Stimulated activated CD4-positive, alpha-beta T cell treated with anti-CD3 and anti-CD28 coated beads, Interleukin-1b, Interleukin-23, amount 100 ng/mL, for 48 hours (primary cell): ENCODE measurements around the gene USP5.
A peak's percentile ranks its signal among the peaks of the same experiment; 100 is the strongest.
"Not testable (repeated sequence)": the region's sequence is repeated elsewhere in the genome, so short reads cannot be mapped to it uniquely, and the experiment has no call there.

Experiments
- DNase-seq: peaks from one replicate; pipeline ENCODE4 v3.0.0-alpha.2; 2020

The USP5 gene

DNA sequence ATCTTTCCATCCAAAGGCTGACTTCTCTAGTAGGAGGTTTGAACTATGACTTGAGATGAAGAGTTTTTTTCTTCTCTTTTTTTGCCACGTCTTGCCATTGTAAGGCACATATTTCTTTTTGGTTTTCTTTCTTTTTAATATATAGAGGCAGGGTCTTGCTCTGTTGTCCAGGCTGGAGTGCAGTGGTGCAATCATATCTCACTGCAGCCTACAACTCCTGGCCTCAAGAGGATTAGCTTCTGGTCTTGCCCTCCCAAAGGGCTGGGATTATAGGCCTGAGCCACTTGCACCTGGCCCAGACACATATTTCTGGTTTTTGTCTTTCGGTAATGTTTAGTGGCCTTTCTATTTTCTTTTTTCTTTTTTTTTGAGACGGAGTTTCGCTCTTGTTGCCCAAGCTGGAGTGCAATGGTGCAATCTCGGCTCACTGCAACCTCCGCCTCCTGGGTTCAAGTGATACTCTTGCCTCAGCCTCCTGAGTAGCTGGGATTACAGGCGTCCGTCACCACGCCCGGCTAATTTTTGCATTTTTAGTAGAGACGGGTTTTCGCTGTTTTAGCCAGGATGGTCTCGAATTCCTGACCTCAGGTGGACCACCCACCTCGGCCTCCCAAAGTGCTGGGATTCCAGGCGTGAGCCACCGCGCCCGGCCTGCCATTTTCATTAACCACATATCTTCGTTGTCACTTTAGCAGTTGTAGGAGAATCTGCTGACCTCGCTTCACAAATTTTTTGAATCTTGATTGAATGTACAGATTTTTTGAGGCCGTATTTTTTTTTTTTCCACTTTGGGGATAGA, 38.0 kb downstream of the USP5 start:
- not testable (repeated sequence) for DNase-seq

- peak; percentile 98 for DNase-seq
Observed at GRCh38 chr12:6890789-6891645, 39.1 kb downstream of the USP5 start.

GRCh38 chr12:6891646-6892001, 39.7 kb downstream of the USP5 start:
- DNase-seq: no peak

DNA sequence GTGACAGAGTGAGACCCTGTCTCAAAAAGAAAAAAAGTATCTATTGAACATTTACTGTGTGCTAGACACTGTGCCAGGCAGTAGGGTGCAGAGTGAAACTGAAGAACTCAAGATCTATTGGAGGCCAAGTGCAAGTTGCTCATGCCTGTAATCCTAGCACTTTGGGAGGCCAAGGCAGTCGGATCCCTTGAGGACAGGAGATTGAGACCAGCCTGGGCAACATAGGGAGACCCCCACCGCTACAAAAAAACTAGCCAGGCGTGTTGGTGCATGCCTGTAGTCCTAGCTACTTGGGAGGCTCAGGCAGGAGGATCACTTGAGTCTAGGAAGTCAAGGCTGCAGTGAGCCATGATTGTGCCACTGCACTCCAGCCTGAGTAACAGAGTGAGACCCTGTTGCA, 40.7 kb downstream of the USP5 start:
- not testable (repeated sequence) for DNase-seq

- DNase-seq: no peak
Observed at GRCh38 chr12:6894321-6894720, 42.4 kb downstream of the USP5 start.

GRCh38 chr12:6896846-6897435, 45.0 kb downstream of the USP5 start:
- DNase-seq: no peak

DNA sequence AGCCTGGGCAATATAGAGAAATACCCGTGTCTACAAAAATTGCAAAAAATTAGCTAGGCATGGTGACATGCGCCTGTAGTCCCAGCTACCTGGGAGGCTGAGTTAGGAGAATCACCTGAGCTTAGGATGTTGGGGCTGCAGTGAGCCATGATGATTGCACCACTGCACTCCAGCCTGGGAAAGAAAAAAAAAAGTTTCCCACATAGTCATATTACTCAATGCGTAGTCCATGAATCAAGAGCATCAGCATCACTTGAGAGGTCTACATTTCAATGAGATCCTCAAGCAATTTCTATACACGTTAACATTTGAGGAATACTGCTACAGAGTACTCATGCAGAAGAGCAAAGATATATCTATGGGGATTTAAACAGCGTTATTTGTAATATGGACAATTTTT, 47.5 kb downstream of the USP5 start:
- no peak for DNase-seq

DNA sequence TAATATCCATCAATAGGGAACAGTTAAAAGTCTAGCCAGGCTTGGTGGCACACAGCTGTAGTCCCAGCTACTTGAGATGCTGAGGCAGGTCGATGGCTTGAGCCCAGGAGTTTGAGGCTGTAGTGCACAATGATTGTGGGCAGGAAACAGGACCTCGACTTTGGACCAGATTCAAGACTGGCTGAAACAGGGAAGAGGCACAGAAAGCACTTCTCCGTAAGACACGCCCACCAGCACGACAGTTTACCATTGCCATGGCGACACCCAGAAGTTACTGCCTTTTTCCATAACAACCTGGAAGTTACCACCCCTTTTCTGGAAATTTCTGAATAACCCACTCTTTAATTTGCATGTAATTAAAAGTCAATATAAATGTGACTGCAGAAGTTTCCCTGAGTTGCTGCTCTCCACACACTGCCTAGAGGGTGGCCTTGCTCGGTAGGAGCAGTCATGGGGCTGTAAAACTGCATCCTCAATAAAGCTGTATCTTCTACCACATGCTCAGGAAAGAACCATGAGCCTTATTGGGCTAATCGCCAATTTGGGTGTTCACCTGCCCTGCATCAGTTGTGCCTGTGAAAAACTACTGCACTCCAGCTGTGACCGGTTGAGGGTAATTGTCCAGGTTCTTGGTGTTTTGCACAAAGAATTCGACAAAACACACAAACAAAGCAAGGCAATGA, 48.0 kb downstream of the USP5 start:
- DNase-seq: peak; percentile 27

DNA sequence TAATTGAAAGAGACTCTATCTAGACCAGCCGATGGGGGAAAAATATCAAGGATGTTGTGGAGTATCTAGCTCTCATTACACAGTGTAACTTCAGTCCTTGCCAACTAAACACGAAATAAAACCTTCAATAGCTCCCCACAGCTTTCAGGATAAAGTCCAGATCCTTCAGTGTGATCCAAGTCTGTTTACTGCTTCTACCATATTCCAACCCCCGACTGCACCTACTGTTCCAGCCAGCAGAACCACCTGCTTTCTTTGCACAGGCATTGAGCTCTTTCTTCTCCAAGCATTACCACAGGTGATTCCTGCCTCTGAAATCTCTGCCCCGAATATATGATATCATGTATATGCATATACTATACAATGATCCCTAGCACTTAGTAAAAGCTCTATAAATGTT, 50.5 kb downstream of the USP5 start:
- no peak for DNase-seq

- no peak for DNase-seq
Observed at GRCh38 chr12:6903722-6904121, 51.8 kb downstream of the USP5 start.

GRCh38 chr12:6904280-6905276, 52.6 kb downstream of the USP5 start, which contains the start of gene LRRC23:
Gene LRRC23 (plus strand): TSS chr12:6904822. CDS start chr12:6905634, 812 bp downstream.
- DNase-seq: peak; percentile 98

DNA sequence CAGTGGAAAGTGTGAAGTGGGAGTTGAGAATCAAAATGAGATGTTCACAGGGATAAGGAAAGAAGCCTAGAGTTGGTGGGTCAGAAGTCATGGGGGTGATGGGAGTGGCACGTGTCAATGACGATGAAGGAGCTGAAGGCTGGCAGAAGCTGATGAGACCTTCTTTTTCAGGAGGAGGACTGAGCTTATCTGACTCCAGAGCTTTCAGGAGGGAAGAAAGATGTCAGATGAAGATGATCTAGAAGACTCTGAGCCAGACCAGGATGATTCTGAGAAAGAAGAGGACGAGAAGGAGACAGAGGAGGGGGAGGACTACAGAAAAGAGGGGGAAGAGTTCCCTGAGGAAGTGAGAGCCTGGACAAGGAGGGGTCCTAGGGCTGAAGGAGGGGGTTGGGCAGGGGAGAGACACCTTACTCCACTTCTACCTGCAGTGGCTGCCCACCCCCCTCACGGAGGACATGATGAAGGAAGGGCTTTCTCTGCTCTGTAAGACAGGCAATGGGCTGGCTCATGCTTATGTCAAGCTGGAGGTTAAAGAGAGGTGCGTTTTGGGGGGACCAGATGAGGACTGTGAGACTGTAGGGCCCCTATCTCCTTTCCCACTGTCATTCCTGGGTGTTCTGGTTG, 53.6 kb downstream of the USP5 start:
- DNase-seq: no peak

DNA sequence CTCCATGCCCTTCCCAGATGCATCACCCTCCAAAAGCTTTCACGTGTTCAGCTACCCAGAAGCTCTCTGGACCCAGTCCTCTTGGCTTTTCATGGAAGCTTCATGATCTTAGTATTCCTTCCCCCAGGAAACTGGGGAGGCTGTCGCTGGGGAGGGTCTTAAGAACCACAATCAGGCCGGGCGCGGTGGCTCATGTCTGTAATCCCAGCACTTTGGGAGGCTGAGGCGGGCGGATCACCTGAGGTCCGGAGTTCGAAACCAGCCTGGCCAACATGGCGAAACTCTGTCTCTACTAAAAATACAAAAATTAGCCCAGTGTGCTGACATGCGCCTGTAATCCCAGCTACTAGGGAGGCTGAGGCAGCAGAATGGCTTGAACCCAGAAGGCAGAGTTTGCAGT, 56.2 kb downstream of the USP5 start:
- DNase-seq: not testable (repeated sequence)

GRCh38 chr12:6909421-6910145, 57.6 kb downstream of the USP5 start:
- DNase-seq: no peak

DNA sequence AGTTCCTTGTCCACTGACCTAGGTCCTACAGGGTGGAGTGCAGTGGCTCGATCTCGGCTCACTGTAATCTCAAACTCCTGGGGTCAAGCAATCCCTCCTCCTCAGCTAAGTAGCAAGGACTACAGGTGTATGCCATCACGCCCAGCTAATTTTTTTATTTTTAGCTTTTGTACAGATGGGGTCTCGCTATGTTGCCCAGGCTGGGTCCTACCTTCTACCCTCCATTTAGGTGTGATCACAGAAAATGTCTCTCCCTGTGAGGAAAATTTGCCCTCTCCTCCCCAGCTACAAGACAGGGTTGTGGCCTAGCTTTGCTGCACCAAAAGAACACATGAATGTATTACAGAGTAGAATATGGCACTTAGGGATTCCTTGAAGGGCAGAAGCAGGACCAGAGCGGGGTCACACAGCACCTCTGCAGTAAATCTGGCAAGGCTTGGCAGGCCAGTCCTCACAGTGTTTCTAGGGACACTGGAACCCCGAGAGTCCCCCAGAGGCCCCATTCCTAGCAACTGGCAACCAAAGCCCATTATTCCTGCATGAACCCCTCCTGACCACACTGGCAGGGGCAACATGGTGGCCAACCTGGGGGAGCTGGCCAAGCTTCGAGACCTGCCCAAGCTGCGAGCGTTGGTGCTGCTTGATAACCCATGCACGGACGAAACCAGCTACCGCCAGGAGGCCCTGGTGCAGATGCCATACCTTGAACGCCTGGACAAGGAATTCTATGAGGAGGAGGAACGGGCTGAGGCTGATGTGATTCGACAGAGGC, 60.4 kb downstream of the USP5 start:
- no peak for DNase-seq

DNA sequence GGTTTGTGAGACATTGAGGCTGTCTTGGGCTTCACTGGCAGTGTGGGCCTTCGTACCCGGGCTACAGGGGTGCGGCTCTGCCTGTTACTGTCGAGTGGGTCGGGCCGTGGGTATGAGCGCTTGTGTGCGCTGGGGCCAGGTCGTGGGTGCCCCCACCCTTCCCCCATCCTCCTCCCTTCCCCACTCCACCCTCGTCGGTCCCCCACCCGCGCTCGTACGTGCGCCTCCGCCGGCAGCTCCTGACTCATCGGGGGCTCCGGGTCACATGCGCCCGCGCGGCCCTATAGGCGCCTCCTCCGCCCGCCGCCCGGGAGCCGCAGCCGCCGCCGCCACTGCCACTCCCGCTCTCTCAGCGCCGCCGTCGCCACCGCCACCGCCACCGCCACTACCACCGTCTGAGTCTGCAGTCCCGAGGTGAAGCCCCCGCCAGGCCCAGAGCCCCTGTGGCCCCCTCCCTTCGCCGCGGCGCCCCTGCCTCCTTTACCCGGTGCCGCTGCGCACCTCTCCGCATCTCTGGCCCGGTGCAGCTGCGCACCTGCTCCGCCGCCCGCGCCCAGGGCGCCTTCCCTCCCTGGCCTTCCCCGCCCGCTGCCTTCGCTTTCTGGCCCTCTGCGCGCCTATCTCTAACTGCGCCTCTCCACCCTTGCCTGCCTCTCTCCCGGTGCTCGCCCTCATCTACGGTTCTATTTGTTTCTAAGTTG, 62.4 kb downstream of the USP5 start, which contains the start of gene ENO2:
TSS of gene ENO2 (plus strand) at position 335 of the 701 bp plus-strand sequence. CDS start 1,253 bp downstream, outside the sequence.
- peak; percentile 82 for DNase-seq

DNA sequence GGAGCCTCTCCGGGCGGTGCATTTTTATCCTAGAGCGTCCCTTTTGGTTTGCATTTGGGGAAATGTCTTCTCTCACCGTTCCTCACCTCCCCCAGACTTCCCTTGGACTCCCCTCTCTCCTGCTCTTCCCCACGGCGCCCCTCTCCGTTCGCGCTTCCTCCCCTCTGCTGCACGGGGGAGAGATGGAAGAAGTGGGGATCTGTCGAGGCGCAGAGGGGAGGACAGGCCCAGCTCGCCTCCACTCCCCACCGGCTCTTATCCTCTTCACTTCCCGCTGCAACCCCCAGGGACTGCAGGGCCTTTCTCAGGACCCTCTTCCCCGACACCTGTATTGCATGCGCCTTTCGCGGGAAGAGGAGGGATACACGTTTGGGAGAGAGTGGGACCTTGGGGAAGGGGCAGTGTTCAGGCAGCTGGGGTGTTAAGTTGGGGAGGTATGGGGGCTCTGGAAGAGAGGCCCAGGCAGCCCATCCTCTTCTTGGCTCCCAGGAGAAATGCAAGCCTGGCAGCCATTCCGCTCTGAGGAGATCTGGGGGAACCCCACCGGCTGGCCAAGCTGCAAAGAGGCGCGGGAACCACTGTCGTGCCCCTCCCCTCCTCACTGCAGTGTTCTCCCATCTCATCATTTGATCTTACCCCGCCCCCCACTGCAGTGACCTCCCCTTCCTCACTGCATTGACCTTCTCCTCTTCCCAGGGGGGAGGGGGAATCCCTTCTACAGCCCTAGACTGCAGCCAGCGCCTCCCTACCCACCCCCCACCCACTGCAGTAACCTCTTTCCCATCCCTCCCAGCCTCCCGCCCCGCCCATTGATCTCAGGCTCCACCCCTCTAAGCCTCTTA, 63.2 kb downstream of the USP5 start:
- no peak for DNase-seq

DNA sequence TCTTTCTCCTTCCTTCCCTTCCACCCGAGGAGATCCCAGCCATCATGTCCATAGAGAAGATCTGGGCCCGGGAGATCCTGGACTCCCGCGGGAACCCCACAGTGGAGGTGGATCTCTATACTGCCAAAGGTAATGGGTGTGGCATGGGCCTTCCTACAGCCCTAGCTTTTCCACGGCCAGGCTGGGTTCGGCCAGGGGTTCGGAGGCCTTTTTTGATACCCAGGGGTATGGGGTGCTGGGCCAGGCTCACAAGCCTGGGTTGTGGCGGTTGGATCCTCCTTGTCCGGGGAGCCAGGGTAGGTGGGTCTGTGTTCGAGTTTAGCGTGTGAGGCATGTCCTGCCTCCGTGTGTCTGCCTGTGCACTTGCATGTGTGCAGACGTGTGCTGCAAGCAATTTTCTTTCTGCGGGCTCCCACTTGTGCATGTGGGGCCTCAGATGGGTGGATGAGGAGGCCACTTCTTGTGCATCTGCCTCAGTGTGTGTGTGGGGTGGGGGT, 63.9 kb downstream of the USP5 start:
- DNase-seq: no peak
